ENCODE results near the gene MMP25.

MMP25 gene

DNA sequence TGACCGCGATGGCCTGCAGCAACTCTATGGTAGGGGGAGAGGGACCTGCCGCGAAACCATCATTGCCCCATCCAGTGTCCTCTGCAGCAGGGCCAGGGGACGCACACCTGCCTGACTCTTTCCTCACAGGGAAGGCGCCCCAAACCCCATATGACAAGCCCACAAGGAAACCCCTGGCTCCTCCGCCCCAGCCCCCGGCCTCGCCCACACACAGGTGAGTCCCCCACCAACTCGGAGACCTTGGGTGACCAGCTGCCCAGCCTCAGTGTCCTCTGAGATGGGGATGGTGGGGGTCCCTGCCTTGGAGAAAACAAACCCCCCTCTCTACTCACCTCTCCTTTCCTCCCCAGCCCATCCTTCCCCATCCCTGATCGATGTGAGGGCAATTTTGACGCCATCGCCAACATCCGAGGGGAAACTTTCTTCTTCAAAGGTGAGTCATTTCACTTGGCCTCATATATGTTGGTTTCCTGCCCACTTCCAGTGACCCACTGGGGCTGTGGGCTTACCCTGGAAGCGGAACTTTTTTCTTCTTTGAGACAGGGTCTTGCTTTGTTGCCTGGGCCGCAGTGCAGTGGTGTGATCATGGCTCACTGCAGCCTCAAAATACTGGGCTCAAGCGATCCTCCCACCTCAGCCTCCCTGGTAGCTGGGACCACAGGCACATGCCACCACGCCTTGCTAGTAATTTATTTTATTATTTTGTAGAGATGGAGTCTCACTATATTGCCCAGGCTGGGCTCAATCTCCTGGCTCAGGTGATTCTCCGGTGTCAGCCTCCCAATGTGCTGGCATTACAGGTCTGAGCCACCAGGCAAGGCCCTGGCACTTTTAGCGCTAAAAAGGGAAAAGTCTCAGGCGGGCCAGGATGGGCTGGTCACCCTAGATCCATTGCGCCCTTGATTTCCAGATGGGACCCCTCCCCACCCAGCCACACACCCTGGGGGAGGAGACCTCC, 11.1 kb downstream of the MMP25 start:
- Histone ChIP-seq H3K27me3 (ENCODE audit: insufficient read depth, low read length) (no peaks in the 10 kb centered on the region), H3K9me3 (ENCODE audit: low read length) (no peaks in the 10 kb centered on the region), H2AFZ (ENCODE audit: low read depth, low read length) (no peak overlapping the region), H3K4me1 (ENCODE audit: insufficient read depth, low read length) (peaks cover 7% of the 10 kb centered on the region), H3K4me3 (ENCODE audit: low read length) (no peak overlapping the region), H3K36me3 (ENCODE audit: insufficient read depth, low read length) (no peaks in the 10 kb centered on the region)

DNA sequence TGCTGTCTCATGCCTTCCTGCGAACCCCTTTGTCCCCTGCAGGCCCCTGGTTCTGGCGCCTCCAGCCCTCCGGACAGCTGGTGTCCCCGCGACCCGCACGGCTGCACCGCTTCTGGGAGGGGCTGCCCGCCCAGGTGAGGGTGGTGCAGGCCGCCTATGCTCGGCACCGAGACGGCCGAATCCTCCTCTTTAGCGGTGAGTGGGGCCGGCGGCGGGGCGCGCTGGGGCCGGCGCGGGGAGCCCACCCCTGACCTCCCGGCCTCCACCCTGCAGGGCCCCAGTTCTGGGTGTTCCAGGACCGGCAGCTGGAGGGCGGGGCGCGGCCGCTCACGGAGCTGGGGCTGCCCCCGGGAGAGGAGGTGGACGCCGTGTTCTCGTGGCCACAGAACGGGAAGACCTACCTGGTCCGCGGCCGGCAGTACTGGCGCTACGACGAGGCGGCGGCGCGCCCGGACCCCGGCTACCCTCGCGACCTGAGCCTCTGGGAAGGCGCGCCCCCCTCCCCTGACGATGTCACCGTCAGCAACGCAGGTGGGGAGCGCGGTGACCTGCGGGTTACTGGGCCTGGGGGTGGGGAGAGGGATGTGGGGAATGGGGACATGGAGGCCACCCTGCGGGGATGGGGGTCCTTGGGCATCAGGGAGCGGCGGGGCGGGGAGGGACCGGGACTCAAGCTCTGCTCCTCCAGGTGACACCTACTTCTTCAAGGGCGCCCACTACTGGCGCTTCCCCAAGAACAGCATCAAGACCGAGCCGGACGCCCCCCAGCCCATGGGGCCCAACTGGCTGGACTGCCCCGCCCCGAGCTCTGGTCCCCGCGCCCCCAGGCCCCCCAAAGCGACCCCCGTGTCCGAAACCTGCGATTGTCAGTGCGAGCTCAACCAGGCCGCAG, 12.0 kb downstream of the MMP25 start:
- H3K27me3 ChIP-seq (ENCODE audit: insufficient read depth, low read length): no peaks in the 10 kb centered on the region

DNA sequence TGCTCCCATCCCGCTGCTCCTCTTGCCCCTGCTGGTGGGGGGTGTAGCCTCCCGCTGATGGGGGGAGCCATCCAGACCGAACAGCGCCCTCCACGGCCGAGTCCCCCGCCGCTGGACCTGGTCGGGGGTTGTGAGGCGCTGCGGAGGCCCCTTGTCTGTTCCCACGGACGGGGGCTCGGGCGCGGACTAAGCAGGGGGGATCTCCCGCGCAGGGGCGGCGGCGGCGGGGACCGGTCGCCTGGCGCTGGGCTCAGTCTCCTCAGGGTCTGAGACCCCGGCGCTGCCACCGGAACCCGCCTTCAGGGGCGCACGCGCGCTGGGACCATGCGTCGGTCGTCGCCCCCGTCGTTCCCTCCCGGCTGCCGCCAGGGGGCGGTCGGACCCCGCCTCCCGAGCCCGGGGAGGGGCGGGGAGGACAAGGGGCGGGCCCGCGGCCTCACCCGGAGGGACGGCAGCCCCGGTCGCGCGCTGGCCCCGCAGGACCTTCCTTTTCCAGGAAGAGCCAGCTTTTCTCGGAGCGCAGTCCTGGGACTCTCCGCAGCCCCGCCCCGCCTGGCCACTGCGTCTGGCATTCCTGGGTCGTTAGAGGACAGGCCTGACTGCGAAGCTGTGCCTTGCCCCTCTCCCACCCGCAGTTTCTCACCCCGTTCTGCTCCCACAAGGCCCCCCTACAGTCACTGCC, 12.8 kb downstream of the MMP25 start:
- H2AFZ ChIP-seq (ENCODE audit: low read depth, low read length): peak overlapping the region; percentile 64
- H3K27me3 ChIP-seq (ENCODE audit: insufficient read depth, low read length): peaks cover 2% of the 10 kb centered on the region
- no peaks in the 10 kb centered on the region for H3K36me3 ChIP-seq (ENCODE audit: insufficient read depth, low read length)
- H3K4me3 ChIP-seq (ENCODE audit: low read length): peak overlapping the region; percentile 86
- peaks cover 3% of the 10 kb centered on the region for H3K9me3 ChIP-seq (ENCODE audit: low read length)
- H3K4me1 ChIP-seq (ENCODE audit: insufficient read depth, low read length): peaks cover 7% of the 10 kb centered on the region

More for the DNA sequence above, 12.0 kb downstream of the MMP25 start:
- Histone ChIP-seq H3K4me3 (ENCODE audit: low read length) (peak overlapping the region; percentile 86), H2AFZ (ENCODE audit: low read depth, low read length) (peak overlapping the region; percentile 64), H3K4me1 (ENCODE audit: insufficient read depth, low read length) (peaks cover 7% of the 10 kb centered on the region), H3K9me3 (ENCODE audit: low read length) (no peaks in the 10 kb centered on the region), H3K36me3 (ENCODE audit: insufficient read depth, low read length) (no peaks in the 10 kb centered on the region)

DNA sequence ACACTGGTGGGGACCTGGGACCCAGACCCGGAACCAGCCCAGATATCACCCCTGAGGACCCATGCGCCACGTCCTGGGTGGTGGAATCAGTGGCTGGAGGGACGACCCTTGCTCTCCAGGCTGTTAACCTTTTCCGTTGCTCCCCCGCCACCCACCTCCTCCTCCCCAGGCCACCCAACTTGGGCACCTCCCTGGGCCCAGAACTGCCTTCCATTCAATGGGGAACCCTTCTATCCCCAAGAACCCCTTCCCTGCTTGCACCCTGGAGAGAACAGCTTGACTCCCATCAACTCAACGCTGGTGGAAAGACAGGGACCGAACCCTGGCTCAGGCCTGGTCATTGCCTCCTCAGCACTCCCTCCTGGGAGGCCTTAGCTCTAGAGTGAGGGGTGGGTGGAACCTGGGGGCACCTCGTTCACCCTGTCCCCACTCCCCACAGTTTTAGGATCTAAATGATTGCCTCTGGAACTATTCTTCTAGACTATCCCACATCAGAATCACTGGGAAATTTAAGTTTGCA, 13.4 kb downstream of the MMP25 start:
- H2AFZ ChIP-seq (ENCODE audit: low read depth, low read length): peak overlapping the region; percentile 64
- H3K4me3 ChIP-seq (ENCODE audit: low read length): peak overlapping the region; percentile 47
- H3K4me1 ChIP-seq (ENCODE audit: insufficient read depth, low read length): peaks cover 7% of the 10 kb centered on the region
- no peaks in the 10 kb centered on the region for H3K36me3 ChIP-seq (ENCODE audit: insufficient read depth, low read length)
- H3K27me3 ChIP-seq (ENCODE audit: insufficient read depth, low read length): peaks cover 2% of the 10 kb centered on the region
- peaks cover 3% of the 10 kb centered on the region for H3K9me3 ChIP-seq (ENCODE audit: low read length)

DNA sequence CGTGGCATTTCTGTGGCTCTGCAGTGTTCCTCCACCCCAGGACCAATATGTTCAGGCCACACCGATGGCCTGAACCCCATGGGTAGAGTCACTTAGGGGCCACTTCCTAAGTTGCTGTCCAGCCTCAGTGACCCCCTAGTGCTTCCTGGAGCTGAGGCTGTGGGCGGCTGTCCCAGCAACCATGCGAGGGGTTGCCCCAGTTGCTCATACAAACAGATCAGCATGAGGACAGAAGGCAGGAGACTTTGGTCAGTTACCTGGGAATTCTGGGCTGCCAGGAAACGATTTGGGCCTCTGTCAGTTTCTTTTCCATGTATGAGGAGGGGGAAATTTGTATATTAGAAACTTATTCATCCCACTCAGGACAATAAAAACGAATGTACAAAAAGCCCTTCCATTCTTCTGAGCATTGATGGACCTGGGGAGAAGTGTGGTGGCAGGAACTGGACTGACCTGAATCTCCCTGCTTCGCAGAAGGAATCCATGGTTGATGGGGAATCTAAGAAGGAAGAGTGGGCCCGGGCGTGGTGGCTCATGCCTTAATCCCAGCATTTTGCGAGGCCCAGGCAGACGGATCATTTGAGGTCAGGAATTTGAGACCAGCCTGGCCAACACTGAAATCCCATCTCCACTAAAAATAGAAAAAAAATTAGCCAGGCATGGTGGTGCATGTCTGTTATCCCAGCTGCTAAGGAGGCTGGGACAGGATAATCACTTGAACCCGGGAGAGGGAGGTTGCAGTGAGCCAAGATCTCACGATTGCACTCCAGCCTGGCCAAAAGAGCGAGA, 14.2 kb downstream of the MMP25 start:
- Histone ChIP-seq H2AFZ (ENCODE audit: low read depth, low read length) (no peak overlapping the region), H3K27me3 (ENCODE audit: insufficient read depth, low read length) (peaks cover 2% of the 10 kb centered on the region)

DNA sequence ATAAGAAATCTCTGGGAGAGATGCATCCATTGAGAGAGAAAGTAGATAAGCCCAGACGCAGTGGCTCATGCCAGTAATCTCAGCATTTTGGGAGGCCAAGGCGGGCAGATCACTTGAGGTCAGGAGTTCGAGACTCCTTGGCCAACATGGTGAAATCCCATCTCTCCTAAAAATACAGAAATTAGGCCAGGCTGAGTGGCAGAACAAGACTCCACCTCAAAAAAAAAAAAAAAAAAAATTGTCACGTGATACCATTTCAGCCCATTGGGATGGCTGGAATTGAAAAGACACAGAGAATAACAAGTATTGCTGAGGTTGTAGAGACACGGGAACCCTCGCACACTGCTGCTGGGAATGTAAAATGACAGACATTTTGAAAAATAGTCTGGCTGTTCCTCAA, 16.2 kb downstream of the MMP25 start:
- peaks cover 2% of the 10 kb centered on the region for H3K27me3 ChIP-seq (ENCODE audit: insufficient read depth, low read length)
- H3K36me3 ChIP-seq (ENCODE audit: insufficient read depth, low read length): no peaks in the 10 kb centered on the region
- peaks cover 7% of the 10 kb centered on the region for H3K4me1 ChIP-seq (ENCODE audit: insufficient read depth, low read length)
- H3K9me3 ChIP-seq (ENCODE audit: low read length): peaks cover 3% of the 10 kb centered on the region
- no peak overlapping the region for H3K4me3 ChIP-seq (ENCODE audit: low read length)
- H2AFZ ChIP-seq (ENCODE audit: low read depth, low read length): no peak overlapping the region

More for the DNA sequence above, 14.2 kb downstream of the MMP25 start:
- H3K4me1 ChIP-seq (ENCODE audit: insufficient read depth, low read length): peaks cover 7% of the 10 kb centered on the region
- no peak overlapping the region for H3K4me3 ChIP-seq (ENCODE audit: low read length)
- H3K36me3 ChIP-seq (ENCODE audit: insufficient read depth, low read length): no peaks in the 10 kb centered on the region
- H3K9me3 ChIP-seq (ENCODE audit: low read length): peaks cover 3% of the 10 kb centered on the region

DNA sequence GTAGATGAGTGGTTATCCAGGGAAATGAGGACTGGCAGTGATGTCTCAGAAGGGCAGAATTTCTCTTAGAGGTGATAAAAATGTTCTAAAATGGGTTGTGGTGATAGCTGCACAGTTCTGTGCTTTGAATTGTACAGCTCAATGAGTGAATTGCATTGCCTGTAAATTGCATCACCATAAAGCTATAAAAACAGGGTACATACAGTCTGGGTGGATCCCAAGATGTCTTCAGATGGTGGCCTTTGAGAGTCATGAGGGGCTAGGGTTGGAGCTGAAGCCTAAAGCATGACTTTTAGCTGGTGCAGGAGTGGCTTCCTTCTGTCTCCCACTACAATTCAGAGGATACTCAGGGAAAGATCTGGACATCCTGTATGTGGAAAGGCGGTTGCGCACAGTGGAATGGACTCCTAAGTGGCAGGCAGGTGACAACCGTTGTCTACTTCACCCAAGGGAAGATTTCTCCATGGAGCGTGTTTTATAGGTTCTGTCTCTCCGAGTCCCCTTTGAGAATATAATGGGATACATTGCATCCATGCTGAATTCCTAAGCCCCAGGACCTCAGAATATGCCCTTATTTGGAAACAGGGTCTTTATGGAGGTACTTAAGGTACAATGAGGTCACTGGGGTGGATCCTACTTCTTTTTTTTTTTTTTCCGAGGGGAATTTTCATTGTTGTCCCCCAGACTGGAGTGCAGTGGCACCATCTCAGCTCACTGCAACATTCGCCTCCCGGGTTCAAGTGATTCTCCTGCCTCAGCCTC, 17.4 kb downstream of the MMP25 start:
- Histone ChIP-seq H3K27me3 (ENCODE audit: insufficient read depth, low read length) (peaks cover 4% of the 10 kb centered on the region), H3K36me3 (ENCODE audit: insufficient read depth, low read length) (no peaks in the 10 kb centered on the region), H2AFZ (ENCODE audit: low read depth, low read length) (no peak overlapping the region), H3K9me3 (ENCODE audit: low read length) (peaks cover 3% of the 10 kb centered on the region), H3K4me1 (ENCODE audit: insufficient read depth, low read length) (peaks cover 7% of the 10 kb centered on the region), H3K4me3 (ENCODE audit: low read length) (no peak overlapping the region)

DNA sequence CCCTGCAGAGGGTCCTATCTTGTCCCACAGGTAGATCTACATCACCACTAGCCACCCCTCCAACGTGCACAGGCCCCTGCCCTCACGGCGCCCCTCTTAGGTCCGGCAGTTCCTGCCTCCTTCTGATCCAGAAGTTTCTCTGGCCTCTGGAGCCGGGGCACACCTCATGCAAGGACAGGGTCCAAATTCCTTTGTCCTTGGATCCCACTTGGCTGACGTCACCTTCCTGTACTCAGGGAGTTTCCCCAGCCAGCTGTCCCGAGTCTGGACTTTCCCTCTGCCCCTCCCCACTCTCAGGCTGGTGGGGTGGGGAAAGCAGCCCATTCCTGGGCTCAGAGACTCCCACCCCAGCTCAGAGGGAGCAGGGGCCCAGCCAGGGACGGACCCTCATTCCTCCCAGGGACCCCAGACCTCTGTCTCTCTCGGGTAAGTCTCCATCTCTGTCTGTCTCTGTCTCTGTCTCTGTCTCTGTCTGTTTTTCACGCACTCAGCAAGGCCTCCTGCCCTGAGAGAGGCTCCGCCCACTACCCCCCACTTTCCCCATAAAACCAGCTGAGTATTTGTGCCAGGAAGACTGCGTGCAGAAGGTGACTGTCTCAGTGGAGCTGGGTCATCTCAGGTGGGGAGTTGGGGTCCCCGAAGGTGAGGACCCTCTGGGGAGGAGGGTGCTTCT, 18.8 kb downstream of the MMP25 start, which contains the start of gene IL32:
Gene IL32 (plus strand): TSS at position 572 of the 673 bp plus-strand sequence. CDS start 172 bp downstream, outside the sequence.
- Histone ChIP-seq H3K4me1 (ENCODE audit: insufficient read depth, low read length) (no peaks in the 10 kb centered on the region), H3K27me3 (ENCODE audit: insufficient read depth, low read length) (peaks cover 4% of the 10 kb centered on the region), H3K4me3 (ENCODE audit: low read length) (no peak within 1 kb of the TSS), H3K9me3 (ENCODE audit: low read length) (peaks cover 3% of the 10 kb centered on the region), H3K36me3 (ENCODE audit: insufficient read depth, low read length) (no peaks in the 10 kb centered on the region), H2AFZ (ENCODE audit: low read depth, low read length) (no peak within 1 kb of the TSS)

DNA sequence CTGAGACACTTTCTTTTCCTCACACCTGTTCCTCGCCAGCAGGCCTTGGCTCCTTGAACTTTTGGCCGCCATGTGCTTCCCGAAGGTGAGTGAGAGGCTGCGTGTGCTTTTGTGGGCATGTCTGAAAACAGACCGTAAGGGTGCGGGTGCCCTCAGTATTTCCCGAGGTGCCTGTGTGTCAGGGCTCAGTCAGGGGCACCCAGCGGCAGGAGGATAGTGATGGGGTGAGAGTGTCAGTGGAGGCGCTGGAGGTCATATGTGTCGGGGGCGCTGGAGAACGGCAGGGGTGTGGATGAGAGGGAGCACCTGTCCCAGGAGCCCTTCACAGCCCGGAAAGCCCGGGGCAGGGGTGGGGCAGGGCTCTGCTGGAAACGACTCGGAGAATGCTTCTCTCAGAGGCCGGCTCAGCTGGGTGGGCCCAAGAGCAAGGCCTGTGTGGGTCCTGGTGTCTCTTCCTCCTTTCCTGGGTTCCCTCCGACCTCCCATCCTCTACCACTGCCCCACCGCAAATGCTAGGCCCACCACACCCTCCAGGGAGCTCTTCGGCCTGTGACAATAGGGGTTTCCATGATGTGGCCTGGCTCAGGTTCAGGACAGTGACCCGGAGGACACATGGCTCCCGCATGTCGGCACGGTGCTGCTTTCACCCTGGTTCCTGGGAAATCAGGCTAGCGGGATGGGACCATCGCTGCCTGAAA, 19.5 kb downstream of the MMP25 start:
- H3K4me1 ChIP-seq (ENCODE audit: insufficient read depth, low read length): no peaks in the 10 kb centered on the region
- H3K9me3 ChIP-seq (ENCODE audit: low read length): peaks cover 3% of the 10 kb centered on the region
- no peak overlapping the region for H2AFZ ChIP-seq (ENCODE audit: low read depth, low read length)
- H3K4me3 ChIP-seq (ENCODE audit: low read length): no peak overlapping the region
- H3K27me3 ChIP-seq (ENCODE audit: insufficient read depth, low read length): peaks cover 6% of the 10 kb centered on the region
- no peaks in the 10 kb centered on the region for H3K36me3 ChIP-seq (ENCODE audit: insufficient read depth, low read length)

DNA sequence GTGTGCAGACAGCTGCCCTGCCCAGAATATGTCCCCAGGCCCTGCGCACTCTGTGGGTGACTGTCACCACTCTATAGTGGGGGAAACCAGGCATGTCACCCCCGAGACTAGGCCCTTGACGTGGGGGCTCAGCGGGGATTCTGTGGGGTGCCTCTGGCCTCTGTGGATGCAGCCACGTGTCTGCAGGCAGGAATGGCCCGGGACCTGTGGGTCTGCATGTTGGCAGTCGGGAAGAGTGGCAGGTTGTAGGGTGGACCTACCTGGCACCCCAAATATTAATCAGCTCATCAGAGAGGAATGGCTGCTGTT, 20.0 kb downstream of the MMP25 start:
- no peaks in the 10 kb centered on the region for H3K36me3 ChIP-seq (ENCODE audit: insufficient read depth, low read length)
- no peak overlapping the region for H3K4me3 ChIP-seq (ENCODE audit: low read length)
- H3K9me3 ChIP-seq (ENCODE audit: low read length): peaks cover 3% of the 10 kb centered on the region
- H3K27me3 ChIP-seq (ENCODE audit: insufficient read depth, low read length): peaks cover 6% of the 10 kb centered on the region
- H2AFZ ChIP-seq (ENCODE audit: low read depth, low read length): no peak overlapping the region
- no peaks in the 10 kb centered on the region for H3K4me1 ChIP-seq (ENCODE audit: insufficient read depth, low read length)

DNA sequence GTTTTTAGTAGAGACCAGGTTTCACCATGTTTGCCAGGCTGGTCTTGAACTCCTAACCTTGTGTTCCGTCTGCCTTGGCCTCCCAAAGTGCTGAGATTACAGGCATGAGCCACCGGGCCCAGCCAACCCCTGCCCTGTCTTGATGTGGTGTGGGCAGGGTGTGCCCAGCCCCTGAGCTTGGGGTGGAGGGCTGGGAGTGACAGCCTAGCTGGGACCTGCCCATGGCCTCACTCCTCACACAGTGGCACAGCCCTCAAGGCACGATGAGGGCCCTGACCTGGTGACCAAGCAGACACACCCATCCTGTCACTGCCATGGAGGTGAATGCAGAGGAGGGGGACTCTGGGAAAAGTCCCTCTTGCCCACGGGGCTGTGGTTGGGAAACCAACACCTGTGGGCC, 22.1 kb downstream of the MMP25 start:
- no peak overlapping the region for H2AFZ ChIP-seq (ENCODE audit: low read depth, low read length)
- H3K9me3 ChIP-seq (ENCODE audit: low read length): peaks cover 3% of the 10 kb centered on the region
- no peaks in the 10 kb centered on the region for H3K4me1 ChIP-seq (ENCODE audit: insufficient read depth, low read length)
- H3K4me3 ChIP-seq (ENCODE audit: low read length): no peak overlapping the region
- H3K27me3 ChIP-seq (ENCODE audit: insufficient read depth, low read length): peaks cover 6% of the 10 kb centered on the region
- H3K36me3 ChIP-seq (ENCODE audit: insufficient read depth, low read length): no peaks in the 10 kb centered on the region
